GM18870 (cell line): ENCODE measurements around the gene CIAPIN1.
"Not testable (repeated sequence)": the region's sequence is repeated elsewhere in the genome, so short reads cannot be mapped to it uniquely, and the experiment has no call there.

Source experiments
- ATAC-seq: cut with Tn5 transposase; IDR thresholded peaks from one replicate; pipeline ENCODE4 v1.9.1; 2021; ENCODE audit warnings: moderate library complexity; ENCODE audit not compliant: unreplicated experiment

The CIAPIN1 gene

DNA sequence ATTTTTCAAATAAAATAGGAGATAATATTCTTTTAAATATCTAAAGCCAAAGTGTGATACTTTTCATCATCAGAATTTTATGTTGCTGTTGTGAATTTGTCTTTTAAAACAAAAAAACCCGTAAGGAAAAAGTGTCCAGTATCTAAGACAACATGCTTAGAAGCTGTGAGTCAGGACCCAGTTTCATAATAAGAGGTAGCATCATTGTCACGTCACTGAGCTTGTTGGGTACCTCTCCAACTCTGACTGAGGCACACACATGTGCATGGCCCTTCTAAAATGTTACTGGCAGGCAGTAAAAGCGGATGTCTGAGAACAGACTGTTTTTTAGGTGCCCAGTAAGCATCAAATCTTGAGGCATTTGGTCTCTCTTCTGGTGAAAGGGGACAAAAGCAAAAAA lies 2.5 kb downstream of the CIAPIN1 start:
- ATAC-seq, result no peak

DNA sequence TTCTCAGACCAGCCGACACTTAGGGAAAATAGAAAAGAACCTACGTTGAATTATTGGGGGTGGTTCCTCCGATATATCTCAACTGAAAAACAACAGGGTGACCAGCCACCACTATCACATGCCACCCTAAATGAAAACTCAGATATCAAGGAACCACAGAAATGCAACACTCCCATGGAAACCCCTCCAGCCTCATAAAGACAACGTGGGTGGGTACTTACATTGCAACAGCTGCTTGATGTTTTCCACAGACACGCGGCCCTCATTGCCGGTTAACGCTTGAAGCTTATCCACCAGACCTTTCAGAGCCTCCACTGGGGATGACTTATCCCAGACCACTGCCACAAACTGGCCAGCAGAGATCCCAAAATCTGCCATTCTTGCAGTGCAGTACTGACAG lies 6.6 kb downstream of the CIAPIN1 start:
- ATAC-seq, result not testable (repeated sequence)

DNA sequence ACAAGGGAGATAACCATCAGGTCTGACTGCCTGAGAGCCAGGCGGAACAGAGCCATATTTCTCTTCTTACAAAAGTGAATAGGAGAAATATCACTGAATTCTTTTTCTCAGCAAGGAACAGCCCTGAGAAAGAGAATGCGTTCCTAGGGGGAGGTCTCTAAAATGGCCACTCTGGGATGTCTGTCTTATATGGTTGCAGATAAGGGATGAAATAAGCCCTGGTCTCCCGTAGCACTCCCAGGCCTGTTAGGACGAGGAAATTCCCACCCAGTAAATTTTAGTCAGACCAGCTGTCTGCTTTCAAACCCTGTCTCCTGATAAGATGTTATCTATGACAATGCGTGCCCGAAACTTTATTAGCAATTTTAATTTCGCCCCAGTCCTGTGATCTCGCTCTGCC lies 7.2 kb downstream of the CIAPIN1 start:
- not testable (repeated sequence) for ATAC-seq

DNA sequence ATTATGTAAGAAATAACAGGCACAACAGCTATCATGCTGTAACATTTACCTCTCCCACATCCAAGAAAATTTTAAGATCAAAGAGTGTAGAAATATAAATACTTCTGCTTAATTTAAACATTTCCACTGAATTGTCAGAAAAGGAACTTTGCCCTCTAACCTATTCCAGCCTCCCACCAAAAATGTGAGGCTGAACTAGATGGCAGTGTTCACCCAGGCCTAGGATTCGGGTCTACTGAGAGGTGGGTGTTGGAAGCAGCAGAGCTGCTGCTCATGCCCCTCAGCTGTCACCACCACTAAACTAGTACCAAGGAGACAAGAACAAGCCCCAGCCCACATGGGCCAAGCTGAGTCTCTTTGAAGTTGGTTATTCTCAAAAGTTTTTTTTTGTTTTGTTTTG lies 11.3 kb downstream of the CIAPIN1 start:
- ATAC-seq, result no peak

DNA sequence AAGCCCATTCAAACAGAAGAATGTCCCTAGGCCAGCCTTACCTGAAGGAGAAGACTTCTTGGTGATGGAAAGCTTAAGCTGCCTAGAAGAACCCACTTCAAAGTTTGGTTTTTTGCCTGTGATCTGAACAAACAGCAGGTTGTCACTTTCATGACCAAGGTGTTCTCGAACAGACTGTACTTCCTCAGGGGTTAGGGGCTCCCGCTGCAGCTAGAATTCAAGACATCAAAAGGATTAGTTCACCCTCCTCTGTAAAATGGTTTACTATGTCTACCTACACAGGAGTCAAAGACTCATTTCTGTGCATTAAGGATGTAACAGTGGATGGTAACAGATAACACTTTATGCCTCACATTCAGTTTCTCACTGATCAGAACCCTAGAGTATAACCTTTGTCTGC lies 13.2 kb downstream of the CIAPIN1 start:
- ATAC-seq, result no peak

DNA sequence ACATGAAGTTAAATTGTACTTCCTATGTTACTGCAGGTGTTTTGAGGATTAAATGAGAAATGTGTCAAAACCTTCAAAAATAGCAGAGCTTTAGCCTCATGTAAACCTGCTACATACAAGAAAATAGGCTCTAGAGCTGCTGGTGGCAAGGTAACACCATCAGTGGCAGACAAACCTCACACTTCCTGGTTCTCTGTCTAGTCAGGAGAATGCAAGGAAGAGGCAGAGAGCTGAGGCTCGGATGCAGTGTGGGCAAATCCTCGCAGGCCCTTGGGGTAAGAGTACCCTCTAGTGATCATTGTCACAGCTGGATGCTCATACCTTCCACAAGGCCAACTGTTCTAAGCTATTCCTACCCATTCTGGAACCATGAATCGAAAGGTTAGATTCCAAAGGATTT lies 14.2 kb downstream of the CIAPIN1 start:
- ATAC-seq, result no peak

DNA sequence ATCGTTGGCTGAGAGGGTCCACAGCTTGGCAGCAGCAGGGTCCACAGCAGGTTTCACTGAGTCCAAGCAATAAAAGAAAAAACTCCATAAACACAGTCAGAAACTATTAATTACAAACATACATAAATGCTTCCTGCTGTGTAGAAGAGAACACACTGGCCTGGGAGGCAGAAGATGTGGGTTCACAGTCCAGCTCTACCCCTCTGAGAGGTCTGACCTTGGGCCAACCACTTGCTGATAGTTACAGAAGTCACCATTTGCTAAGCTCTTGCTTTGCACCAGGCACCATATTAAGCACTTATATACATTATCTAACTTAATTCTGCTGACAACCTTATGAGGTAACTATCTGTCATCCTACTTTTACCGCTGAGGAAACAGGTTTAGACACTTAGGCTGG lies 14.7 kb downstream of the CIAPIN1 start:
- no peak for ATAC-seq

DNA sequence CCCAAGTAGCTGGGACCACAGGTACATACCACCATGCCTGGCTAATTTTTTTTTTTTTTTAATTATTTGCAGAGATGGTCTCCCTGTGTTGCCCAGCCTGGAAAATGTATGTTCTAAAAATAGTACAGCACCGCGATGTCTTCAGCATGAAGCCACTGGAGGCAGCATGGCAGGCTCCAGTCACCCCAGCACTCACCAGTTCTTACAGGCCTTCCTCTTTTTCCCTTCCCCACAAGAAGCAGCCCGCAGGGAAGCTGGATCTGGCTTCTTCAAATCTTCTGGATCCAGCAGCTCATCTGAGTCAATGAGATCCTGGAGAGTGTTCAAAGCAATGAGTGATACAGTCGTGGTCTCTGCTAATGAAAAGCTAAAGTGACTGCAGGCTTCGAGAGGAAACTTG lies 16.2 kb downstream of the CIAPIN1 start:
- no peak for ATAC-seq

DNA sequence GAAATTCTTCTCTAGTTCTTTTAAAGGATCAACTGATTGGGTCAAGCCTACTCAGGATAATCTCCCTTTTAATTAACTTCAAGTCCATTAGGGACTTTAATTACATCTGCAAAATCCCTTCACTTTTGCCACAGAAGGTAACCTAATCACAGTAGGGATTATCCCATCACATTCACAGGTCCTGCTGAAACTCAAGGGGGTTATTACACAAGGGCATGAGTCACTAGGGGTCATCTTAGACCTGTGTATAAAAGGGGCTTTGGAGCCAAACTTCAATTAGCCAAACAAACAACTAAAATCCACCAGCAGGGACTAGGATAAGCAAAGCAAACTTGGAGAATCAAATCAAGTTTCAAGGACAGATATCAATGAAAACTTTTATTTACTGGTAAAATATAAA lies 19.4 kb downstream of the CIAPIN1 start:
- no peak for ATAC-seq

DNA sequence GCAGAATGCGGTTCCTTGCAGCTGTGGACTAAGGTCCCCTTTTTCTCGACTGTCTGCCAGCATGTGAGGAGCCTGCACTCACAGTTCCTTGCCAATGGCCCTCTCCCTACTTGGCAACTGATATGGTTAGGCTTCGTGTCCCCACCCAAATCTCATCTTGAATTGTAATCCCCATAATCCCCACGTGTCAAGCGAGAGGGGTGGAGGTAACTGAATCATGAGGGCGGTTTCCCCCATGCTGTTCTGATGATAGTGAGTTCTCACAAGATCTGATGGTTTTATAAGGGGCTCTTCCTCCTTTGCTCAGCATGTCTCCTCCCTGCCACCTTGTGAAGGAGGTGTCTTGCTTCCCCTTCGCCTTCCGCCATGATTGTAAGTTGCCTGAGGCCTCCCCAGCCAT lies 19.9 kb downstream of the CIAPIN1 start:
- no peak for ATAC-seq

DNA sequence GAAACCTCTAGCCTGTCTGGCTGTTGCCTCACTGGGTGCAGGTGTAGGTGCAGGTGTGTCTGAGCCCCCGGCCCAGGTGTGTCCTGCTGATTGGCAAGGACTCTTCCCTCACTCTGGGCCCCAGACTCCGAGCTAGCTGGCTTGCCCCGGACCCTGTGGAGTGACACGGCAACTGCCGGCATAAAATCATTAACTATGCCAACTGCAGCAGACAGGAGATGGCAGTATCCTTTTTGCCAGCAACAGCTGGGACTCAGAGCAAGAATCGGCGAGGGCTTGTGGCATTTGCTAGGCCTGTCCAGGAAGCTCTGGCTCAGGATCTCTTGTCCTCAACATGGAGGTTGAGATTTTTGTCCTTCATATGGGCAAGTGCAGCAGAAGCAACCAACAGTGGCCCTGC lies 20.8 kb downstream of the CIAPIN1 start:
- no peak for ATAC-seq

DNA sequence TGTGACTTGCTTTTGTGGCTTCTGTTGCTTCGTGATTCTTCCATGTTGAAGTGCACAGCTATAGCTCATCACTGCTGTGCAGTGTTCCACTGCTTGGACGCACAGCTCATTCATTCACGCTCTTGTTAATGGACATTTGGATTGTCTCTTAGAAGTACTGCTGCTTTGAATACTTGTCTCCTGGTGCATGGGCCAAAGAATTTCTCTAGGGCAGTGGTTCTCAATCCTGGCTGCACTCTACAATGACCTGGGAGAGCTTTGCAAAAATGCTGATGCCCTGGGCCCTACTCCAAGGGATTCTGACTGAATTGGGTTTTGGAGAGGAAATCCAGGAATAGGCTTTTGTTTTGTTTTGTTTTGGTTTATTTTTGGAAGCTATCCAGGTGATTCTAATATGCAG lies 22.6 kb downstream of the CIAPIN1 start:
- no peak for ATAC-seq

DNA sequence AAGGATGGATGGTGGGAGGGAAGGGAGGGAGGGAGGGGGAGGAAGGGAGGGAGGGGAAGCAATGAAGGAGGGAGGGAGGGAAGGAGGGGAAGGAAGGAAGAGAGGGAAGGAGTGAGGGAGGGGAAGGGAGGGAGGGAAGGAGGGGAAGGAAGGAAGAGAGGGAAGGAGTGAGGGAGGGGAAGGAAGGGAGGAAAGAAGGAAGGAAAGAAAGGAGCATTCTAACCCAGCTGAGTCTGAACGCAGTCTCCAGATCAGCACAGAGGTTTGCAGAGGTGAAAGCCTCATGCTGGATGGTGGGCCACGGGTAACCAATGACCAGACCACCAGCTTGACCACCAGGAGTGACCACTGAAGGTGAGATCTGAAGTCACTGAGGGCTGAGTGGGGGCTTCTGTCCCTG lies 24.0 kb downstream of the CIAPIN1 start:
- no peak for ATAC-seq

DNA sequence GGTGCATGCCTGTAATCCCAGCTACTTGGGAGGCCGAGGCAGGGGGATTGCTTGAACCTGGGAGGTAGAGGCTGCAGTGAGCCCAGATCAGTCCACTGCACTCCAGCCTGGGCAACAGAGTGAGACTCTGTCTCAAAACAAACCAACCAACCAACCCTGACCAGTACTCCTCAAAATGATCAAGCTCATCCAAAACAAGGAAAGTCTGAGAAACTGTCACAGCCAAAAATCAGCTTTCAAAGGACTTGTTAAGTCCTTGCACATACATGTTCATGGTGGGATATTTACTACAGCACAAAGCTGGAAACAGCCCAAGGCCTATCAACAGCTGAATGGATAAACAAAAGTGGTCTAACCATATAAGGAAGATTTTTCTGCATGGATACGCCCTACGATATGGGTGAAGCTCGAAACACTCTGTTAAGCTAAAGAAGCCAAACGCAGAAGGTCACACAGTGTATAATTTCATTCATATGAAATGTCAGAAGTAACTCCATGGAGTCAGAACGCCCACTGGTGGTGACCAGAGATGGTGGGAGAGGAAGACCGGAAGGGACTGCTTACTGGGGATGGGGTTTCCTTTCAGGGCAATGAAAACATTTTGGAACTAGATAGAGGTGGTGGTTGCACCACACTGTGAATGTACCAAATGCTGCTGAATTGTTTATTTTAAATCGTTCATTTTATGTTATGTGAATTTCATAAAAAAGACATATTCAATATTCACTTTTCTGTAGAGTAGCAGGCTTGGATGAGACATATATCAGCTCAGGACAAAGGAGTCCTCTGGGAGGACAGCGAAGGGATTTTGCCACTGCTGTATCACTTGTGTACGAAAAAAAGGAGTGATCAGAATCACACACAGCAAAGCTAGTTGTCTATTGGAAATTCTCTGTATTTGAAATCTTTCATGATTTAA lies 24.9 kb downstream of the CIAPIN1 start:
- no peak for ATAC-seq

DNA sequence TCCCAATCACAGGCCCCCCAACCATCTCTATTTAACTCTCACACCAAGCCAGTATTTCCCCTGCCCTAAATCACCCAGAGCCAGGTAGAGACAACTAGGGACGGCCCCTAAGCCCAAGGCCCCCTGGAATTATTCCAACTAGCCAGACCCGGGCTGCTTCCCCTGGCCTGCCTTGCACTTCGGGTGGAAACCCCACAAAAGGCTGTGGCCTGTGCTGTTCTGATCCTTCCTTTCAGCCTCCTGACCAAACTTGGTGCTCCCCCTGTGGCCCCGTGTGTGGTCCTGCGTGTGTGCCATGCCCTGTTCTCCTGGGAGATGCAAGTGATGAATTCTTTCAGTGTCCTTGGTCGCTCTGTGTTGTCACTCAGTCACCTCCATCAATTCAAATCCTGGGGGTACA lies 27.7 kb downstream of the CIAPIN1 start:
- no peak for ATAC-seq

DNA sequence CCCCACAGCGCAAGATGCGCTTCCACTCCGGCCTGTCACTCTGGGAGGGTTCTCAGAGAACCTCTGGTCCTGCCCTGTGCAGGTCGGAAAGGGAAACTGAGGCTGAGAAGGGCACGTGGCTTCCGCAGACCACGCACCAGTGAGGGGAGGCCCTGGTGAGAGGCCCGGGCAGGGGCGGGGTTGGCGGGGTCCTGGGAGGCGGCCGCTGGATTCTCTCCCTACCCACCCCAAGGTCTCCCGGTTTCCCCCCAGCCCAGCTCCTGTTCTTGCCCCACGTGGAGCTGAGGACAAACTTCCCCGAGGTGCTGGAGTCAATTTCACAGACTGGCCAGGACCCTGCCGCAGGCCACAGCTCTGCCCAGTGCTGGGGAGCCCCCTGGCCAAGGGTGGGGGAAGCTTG lies 31.1 kb downstream of the CIAPIN1 start:
- no peak for ATAC-seq

DNA sequence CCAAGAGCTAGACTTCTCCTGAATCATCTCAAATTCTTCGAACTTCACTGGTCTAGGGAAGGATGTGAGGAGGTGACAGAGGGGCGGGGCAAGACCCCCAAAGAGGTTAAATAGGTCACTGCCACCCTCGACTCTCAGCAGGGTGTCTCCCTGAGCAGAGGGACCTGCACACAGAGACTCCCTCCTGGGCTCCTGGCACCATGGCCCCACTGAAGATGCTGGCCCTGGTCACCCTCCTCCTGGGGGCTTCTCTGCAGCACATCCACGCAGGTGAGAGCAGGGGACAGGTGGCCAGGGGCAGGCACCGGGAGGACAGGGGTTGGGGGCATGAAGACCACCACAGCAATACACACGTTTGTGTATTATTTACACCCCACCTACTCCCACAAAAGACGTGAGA lies 33.5 kb downstream of the CIAPIN1 start:
- no peak for ATAC-seq

DNA sequence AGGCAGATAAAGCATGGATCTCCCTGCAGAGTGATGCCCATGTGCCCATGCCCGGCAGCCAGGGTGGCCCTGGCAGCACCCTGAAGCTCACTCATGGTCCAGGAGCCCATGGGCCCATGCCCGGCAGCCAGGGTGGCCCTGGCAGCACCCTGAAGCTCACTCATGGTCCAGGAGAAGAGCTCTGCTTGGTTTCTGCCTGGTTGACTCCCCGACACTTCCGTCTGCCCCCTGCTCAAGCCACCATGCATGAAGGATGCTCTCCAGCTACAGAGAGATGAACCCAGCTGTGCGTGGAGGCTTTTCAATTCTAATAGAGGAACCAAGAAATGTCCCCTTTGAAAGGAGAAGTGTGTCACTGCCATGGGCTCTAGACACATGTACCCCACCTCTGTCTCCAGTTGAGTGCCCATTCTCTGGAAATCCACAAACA lies 33.9 kb downstream of the CIAPIN1 start:
- peak; percentile 73 for ATAC-seq

DNA sequence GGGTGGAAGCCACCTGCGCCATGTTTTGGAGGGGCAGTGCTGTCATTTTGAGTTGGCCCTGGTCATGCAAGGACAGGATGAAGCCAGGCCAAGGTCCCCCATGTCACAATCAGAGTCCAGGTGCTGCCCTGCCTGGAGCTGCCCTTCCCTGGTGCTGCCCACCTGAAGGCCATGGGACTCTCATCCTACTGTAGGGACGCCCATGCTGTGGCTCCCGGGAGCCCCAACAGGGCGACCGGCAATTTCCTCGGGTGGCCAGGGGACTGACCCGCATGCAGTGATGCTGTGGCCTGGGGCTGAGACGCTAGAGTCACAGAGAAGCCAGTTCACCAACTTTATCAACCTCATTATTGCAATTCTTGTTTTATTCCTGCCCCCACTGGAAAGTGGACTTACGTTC lies 34.6 kb downstream of the CIAPIN1 start:
- ATAC-seq, result no peak

DNA sequence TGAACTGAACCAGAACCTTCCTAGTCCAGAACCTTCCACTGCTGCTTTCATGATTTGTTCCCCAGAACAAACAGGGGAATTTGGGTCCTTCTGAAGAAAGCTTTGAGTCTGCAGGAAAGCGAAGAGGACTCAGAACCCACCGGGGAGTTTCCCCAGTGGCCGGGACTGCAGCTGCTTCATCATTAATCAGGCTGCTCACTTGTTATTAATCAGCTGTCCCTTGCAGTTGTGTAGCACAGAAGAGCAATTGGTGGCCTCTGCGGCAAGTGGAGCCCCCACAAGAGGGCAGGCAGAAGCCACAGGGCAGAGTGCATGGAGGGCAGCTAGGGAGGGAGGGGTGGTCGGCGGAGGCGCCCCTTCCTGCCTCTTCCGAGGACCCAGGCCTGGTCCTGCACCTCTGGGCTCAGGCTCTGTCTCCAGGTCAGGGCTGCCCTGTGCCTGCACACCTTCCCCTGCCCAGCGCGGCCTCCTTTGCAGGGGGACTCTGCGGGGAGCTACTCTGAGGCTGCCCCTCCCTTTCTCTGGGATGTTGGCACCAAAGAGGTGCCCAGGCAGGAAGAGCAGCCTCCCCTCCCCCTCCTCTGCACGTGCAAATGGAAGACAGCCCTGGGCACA lies 35.7 kb downstream of the CIAPIN1 start:
- ATAC-seq, result no peak

DNA sequence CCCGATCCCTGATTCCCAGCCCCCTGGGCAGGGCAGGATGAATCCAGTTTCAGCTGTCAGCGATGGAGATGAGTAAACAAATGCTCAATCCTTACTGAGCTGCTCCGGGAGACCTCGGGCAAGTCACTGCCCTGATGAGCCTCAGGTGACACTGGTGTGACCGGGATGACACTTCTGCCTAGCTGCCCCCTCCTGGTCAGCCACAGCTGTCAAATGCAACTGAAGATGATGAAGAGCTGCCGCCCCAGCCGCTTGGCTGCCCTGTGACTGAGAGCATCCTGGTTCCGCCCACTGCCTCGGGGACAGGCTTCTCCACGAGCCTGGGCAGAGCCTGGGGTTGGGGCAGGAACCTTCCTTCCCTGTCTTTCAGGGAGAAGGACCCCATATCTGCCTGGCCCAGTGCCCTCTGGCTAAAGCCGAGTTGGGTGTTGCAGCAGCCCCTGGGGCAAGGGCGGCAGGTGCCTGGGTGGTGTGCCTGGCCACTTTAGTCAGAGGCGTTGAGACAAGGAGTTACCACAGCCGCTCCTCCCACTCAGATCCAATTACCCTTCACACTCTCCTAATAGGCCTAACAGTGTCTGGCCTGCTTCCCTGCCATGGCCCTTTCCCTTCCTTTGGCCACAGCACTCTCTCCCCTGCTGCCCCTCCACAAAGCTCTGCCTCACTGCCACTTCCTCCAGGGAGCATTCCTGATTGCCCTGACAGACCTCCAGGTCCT lies 37.2 kb downstream of the CIAPIN1 start:
- ATAC-seq, result no peak

DNA sequence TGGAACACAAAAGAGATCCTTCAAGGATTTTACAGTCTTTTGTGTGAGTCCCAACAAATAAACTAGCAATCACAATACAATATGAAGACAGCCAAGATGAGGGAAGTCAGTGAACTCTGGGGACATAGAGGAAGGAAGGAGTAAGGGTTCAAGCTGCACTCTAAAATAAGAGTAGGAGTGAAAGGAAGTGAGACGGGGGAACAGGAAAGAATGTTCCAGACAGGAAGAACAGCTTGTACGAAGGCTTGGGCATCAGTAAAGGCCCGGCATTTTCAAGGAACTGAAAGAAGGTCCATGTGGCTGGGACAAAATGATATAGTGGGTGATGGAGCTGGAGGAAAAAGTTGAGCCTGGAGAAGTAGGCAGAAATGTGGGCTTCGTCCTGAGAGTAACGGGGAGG lies 38.1 kb downstream of the CIAPIN1 start:
- ATAC-seq, result no peak
